Transverse colon (tissue), 4 donors: ENCODE measurements around the gene PNMA8B. TPM values are rescaled to one million over a fixed set of nuclear protein-coding genes. Genes with fewer than 3 reads are reported as not detected.
A peak's percentile ranks its signal among the peaks of the same experiment; 100 is the strongest.

Experiments
- DNase-seq: peaks from one replicate; pipeline ENCODE4 v3.0.0-alpha.2; 2019
- H3K27ac ChIP-seq, 4 donors: fragments of 200-600 bp; sonication (generic); 2 replicates each; pipeline ENCODE4 v1.5.1; 2016 to 2018; ENCODE audit warnings: inconsistent platforms in 4 of 4
- H3K27me3 ChIP-seq: fragments of 200-600 bp; sonication (generic); 2 replicates; pipeline ENCODE4 v1.5.1; 2017; ENCODE audit warnings: inconsistent platforms
- H3K36me3 ChIP-seq, 4 donors: fragments of 200-600 bp; sonication (generic); 2 replicates each; pipeline ENCODE4 v1.5.1; 2017 to 2019; ENCODE audit warnings: inconsistent platforms in 4 of 4
- H3K4me1 ChIP-seq, 4 donors: fragments of 200-600 bp; sonication (generic); 2 replicates each; pipeline ENCODE4 v1.5.1; 2017 to 2020; ENCODE audit warnings: inconsistent platforms in 4 of 4
- H3K4me3 ChIP-seq, 4 donors: fragments of 200-600 bp; sonication (generic); 1 replicate in 1 of 4; 2 replicates in 3 of 4; pipeline versions ENCODE4 v1.5.1 to v1.6.1; 2017 to 2019; ENCODE audit warnings: inconsistent platforms in 4 of 4
- H3K9me3 ChIP-seq, 2 donors: fragments of 200-600 bp; sonication (generic); 2 replicates each; pipeline ENCODE4 v1.5.1; 2017 to 2019; ENCODE audit warnings: inconsistent platforms in 2 of 2
- CTCF ChIP-seq, 5 experiments: fragments of 200-600 bp in 3 of 5; fragments of 450-650 bp in 2 of 5; sonication (generic) in 3 of 5; IDR thresholded peaks; 1 replicate in 2 of 5; 2 replicates in 3 of 5; pipeline ENCODE4 v1.5.1; 2016 to 2017; ENCODE audit warnings: antibody characterized with exemption in 5 of 5, inconsistent platforms in 3 of 5, mild to moderate bottlenecking in 2 of 5, moderate library complexity in 1 of 5
- EP300 ChIP-seq: sonication (generic); formaldehyde crosslinking; IDR thresholded peaks from one replicate; pipeline ENCODE4 v1.6.1; 2017; ENCODE audit warnings: antibody characterized with exemption, low read depth
- POLR2A ChIP-seq: fragments of 450-650 bp; IDR thresholded peaks from one replicate; pipeline ENCODE4 v1.6.1; 2016; ENCODE audit warnings: antibody characterized with exemption, mild to moderate bottlenecking, moderate library complexity
- POLR2AphosphoS5 ChIP-seq, 3 donors: sonication (generic); formaldehyde crosslinking; IDR thresholded peaks; one replicate each; pipeline ENCODE4 v1.6.1; 2016; ENCODE audit warnings: antibody characterized with exemption in 3 of 3
- WGBS, 2 donors: methylation state at CpG; one replicate each; pipeline ENCODE4 v1.1.5; 2018; ENCODE audit warnings: low coverage in 1 of 2; 5-methylcytosine and 5-hydroxymethylcytosine counted together
- in situ Hi-C, 4 donors: fragments of 200-750 bp; cut with MboI; loops; one replicate each; pipeline versions ENCODE4 v1.15.0 to v1.15.1; 2017; ENCODE audit warnings: low sequenced_read_pairs in 3 of 4, low pct_ligation_motif_present in 1 of 4, low pct_unique_long_range_greater_than_20kb in 1 of 4
- intact Hi-C: fragments of 100-400 bp; cut with DNase I; formaldehyde crosslinking; loops from one replicate; pipeline ENCODE4 v1.15.1; 2023; ENCODE audit warnings: low total_unique reads
- total RNA-seq, 4 donors: library from RNA; depleted of rRNA; stranded (reverse); fragments of >200 nt; gene quantifications; one replicate each; pipeline ENCODE4 v1.1.0, GENCODE V29; 2016

The PNMA8B gene
- total RNA-seq = under 1 TPM; 0.27 to 0.80 (median 0.58) TPM

- H3K9me3 ChIP-seq = no peaks in the 10 kb centered on the region
- TF ChIP-seq POLR2A = no peak
- no peak for TF ChIP-seq POLR2AphosphoS5 (IDR thresholded peaks at IDR 0.05)
- TF ChIP-seq EP300 = no peak
- TF ChIP-seq CTCF (IDR thresholded peaks at IDR 0.05) = no peak
- no peaks in the 10 kb centered on the region for H3K36me3 ChIP-seq
- 14% methylated on average over 9 of the region's 29 CpGs; no CpG with 5 or more reads in 1 of the 2 donors for WGBS, 2 donors
- in situ Hi-C loops = loop anchor here in 1 of 4 donors (25.0 kb wide), 1 partner anchor 208 kb away; the partner anchor contains the start of gene HIF3A
- DNase-seq = no peak
- H3K27me3 ChIP-seq = peaks cover 59% of the 10 kb centered on the region
- peak within 1 kb of the TSS in 2 of 4 donors; percentile 18 to 37 for H3K4me3 ChIP-seq
- intact Hi-C loops = no loop called here
- peaks cover 8 to 22% (median 15%) of the 10 kb centered on the region in 4 donors for H3K4me1 ChIP-seq
- no peak within 1 kb of the TSS for H3K27ac ChIP-seq
Observed at GRCh38 chr19:46495786-46496099, at the start of gene PNMA8B. Gene PNMA8B (minus strand): TSS chr19:46495867. CDS start chr19:46495465, 402 bp downstream.

- in situ Hi-C loops = no loop called here
Observed at GRCh38 chr19:46544651-46545050, 49.0 kb upstream of the PNMA8B start.

GRCh38 chr19:46542428-46543230, 47.0 kb upstream of the PNMA8B start:
- Histone ChIP-seq H3K36me3 (no peaks in the 10 kb centered on the region), H3K4me3 (no peak overlapping the region), H3K4me1 (no peaks in the 10 kb centered on the region), H3K27me3 (no peaks in the 10 kb centered on the region), H3K27ac (no peak overlapping the region), H3K9me3 (no peaks in the 10 kb centered on the region)
- 0 to 38% methylated on average over 6 to 15 of the region's 15 CpGs for WGBS, 2 donors
- DNase-seq = peak; percentile 91
- TF ChIP-seq POLR2A = no peak
- TF ChIP-seq CTCF (IDR thresholded peaks at IDR 0.05) = peak; percentile 89 to 95 (median 93)
- intact Hi-C loops = no loop called here
- in situ Hi-C loops = no loop called here

More at GRCh38 chr19:46544651-46545050, 49.0 kb upstream of the PNMA8B start:
- DNase-seq = no peak
- TF ChIP-seq POLR2A (no peak), EP300 (no peak), POLR2AphosphoS5 (IDR thresholded peaks at IDR 0.05) (no peak), CTCF (IDR thresholded peaks at IDR 0.05) (no peak)
- Histone ChIP-seq H3K4me1 (no peaks in the 10 kb centered on the region), H3K4me3 (no peak overlapping the region), H3K27me3 (no peaks in the 10 kb centered on the region), H3K36me3 (no peaks in the 10 kb centered on the region), H3K27ac (no peak overlapping the region), H3K9me3 (no peaks in the 10 kb centered on the region)
- intact Hi-C loops = no loop called here
- WGBS, 2 donors = 67 to 80% methylated on average over 1 to 5 of the region's 5 CpGs

GRCh38 chr19:46537136-46538097, 41.8 kb upstream of the PNMA8B start:
- no peaks in the 10 kb centered on the region for H3K36me3 ChIP-seq
- intact Hi-C loops (no loop called here), in situ Hi-C loops (no loop called here)
- H3K4me3 ChIP-seq = no peak overlapping the region
- DNase-seq = peak; percentile 70
- no peak overlapping the region for H3K27ac ChIP-seq
- peaks cover 0 to 2% (median 0%) of the 10 kb centered on the region in 4 donors for H3K4me1 ChIP-seq
- peak; percentile 62 to 96 (median 90) for TF ChIP-seq CTCF (IDR thresholded peaks at IDR 0.05)
- TF ChIP-seq POLR2A = no peak
- no peak for TF ChIP-seq EP300
- TF ChIP-seq POLR2AphosphoS5 (IDR thresholded peaks at IDR 0.05) = no peak
- WGBS, 2 donors = 5 to 27% methylated on average over 5 to 18 of the region's 19 CpGs
- H3K27me3 ChIP-seq = no peaks in the 10 kb centered on the region
- no peaks in the 10 kb centered on the region for H3K9me3 ChIP-seq
